NCI-H460 (cell line): ENCODE results near the gene EPS8L2. TPM values are rescaled to one million over a fixed set of nuclear protein-coding genes. Genes with fewer than 3 reads are reported as not detected.

Source experiments
- DNase-seq: peaks from one replicate; pipeline ENCODE4 v3.0.0-alpha.2; 2016; ENCODE audit warnings: low read depth; ENCODE audit errors: extremely low read depth
- total RNA-seq: library from RNA; depleted of rRNA; stranded (reverse); fragments of >200 nt; shearing (Covaris generic); gene quantifications from 2 replicates; pipeline ENCODE4 v1.2.3, GENCODE V29; 2014

Gene EPS8L2
- total RNA-seq, 1 experiment from 2014 or later, result 12.8 TPM

- DNase-seq, result no peak
Observed at GRCh38 chr11:702462-703461, 3.3 kb upstream of the EPS8L2 start.

GRCh38 chr11:703506-703905 lies 2.5 kb upstream of the EPS8L2 start:
- DNase-seq, result no peak

- DNase-seq, result no peak
Observed at GRCh38 chr11:704228-704674, 1.8 kb upstream of the EPS8L2 start.

GRCh38 chr11:704781-705645 lies 1.0 kb upstream of the EPS8L2 start:
- no peak for DNase-seq

- DNase-seq, result no peak
Observed at GRCh38 chr11:706439-706956, 467 bp downstream of the EPS8L2 start.

GRCh38 chr11:706957-707816 lies 1.2 kb downstream of the EPS8L2 start:
- no peak for DNase-seq

- no peak for DNase-seq
Observed at GRCh38 chr11:707817-708420, 1.9 kb downstream of the EPS8L2 start.

GRCh38 chr11:708511-708910 lies 2.5 kb downstream of the EPS8L2 start:
- no peak for DNase-seq

GRCh38 chr11:709109-709997 lies 3.3 kb downstream of the EPS8L2 start:
- no peak for DNase-seq

- no peak for DNase-seq
Observed at GRCh38 chr11:714436-714835, 8.4 kb downstream of the EPS8L2 start.

GRCh38 chr11:719214-720016 lies 13.4 kb downstream of the EPS8L2 start:
- DNase-seq, result no peak

GRCh38 chr11:720017-720641 lies 14.1 kb downstream of the EPS8L2 start:
- no peak for DNase-seq

GRCh38 chr11:720642-721246 lies 14.7 kb downstream of the EPS8L2 start:
- DNase-seq, result no peak

GRCh38 chr11:721247-721740 lies 15.3 kb downstream of the EPS8L2 start:
- no peak for DNase-seq

- no peak for DNase-seq
Observed at GRCh38 chr11:721741-722345, 15.8 kb downstream of the EPS8L2 start.

GRCh38 chr11:722346-722811 lies 16.3 kb downstream of the EPS8L2 start:
- DNase-seq, result no peak
